AG08396 (cell line): ENCODE results near the gene IGSF21.

ENCODE experiments used
- DNase-seq: peaks from one replicate; pipeline ENCODE4 v3.0.0; 2012; ENCODE audit warnings: low spot score, mixed read lengths

IGSF21 gene

DNA sequence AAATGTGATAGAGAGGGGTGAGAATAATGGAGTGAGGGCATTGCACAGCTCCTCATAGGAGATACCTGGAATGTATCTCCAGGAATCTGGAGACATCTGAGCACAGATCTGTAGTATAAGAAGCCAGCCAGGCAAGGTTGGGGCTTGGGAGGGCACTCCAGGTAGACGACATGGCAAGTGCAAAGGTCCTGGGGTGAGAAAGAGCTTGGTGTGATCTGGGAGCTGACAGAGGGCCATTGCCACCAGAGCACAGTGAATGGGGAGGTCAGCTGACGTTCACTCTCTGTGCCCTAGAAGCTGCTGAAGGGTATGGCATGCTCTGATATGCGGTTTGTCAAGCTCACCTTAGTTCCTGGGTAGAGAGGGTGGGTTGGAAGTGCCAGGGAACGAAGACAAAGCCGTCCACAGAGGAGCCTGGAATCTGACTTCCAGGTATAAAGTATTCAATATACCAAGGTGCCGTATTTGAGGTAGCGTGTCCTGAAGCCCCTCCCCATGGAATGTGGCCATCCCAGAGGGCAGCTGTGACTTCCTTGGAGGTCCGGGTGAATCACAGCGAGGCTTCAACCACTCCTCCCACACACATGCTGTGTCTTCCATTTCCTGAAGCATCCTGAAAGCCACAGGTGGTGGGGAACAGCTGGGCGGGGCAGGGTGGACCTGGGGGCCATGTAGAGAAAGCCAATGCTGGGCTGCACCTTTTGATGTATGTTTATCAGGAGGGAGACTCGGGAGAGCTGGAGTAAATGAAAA, 190.5 kb downstream of the IGSF21 start:
- no peak for DNase-seq

GRCh38 chr1:18299441-18300338, 192.1 kb downstream of the IGSF21 start:
- DNase-seq, result no peak

DNA sequence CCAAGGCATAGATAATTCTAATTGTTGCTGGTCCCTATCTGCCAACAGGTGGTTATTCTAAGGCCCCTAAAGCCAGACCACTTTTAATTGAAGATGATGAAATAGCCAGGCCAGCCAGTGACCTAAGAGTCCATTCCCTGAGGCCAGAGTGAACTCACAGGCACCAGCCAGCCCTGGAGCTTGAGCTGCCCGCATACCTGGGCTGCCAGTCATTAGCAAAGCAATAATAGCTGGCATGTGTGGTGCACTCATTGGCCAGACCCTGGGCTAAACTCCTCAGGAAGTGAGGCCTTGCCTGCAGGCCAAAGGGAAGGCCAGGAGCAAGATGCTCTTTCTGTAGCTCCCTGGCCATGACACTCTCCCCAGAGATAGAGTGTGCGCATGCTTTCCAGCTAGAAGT, 192.8 kb downstream of the IGSF21 start:
- DNase-seq, result no peak

- no peak for DNase-seq
Measured at GRCh38 chr1:18302788-18303413, 195.3 kb downstream of the IGSF21 start.

GRCh38 chr1:18304151-18304869, 196.7 kb downstream of the IGSF21 start:
- no peak for DNase-seq

DNA sequence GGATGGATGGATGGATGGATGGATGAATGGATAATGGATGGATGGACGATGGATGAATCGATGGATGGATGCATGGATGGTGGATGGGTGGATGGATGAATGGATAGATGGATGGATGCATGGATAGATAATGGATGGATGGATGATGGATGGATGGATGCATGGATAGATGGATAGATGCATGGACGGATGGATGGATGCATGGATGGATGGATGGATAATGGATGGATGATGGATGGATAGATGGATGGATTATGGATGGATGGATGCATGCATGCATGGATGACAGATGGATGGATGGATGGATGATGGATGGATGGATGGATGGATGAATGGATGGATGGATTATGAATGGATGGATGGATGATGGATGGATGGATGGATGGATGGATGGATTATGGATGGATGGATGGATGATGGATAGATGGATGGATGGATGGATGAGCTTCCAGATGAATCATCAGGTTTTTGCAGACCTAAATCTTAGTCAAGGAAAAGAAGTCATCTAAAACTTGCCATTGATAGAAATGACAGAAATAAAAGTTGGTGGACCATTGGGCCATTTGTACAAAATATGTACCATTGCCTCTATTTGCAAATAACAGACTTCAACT, 197.7 kb downstream of the IGSF21 start:
- no peak for DNase-seq

DNA sequence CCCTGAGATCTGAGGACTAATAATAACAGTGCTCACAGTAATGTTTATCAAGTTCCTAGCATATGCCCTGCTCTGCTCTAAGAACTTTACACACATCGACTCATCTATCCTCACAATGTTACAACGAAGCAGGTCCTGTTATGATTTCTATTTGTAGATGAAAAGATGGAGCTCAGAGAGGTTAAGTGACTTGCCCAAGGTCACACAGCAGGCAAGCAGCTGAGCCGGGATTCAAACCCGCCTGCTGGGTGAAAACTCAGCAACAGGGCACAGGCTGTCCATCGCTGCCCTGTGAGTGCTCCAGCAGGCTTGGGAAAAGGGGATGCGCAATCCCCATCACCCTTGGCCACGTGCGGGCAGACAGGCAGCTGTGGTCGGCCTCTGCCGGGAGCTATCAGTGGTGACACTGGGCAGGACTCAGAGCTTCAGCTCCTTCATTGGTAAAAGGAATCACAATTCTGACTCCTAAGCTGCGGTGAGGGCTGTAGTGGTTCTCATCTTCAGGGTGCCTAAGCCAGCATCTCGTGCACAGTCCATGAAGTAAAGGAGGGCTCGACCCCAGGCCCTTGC, 199.8 kb downstream of the IGSF21 start:
- no peak for DNase-seq

DNA sequence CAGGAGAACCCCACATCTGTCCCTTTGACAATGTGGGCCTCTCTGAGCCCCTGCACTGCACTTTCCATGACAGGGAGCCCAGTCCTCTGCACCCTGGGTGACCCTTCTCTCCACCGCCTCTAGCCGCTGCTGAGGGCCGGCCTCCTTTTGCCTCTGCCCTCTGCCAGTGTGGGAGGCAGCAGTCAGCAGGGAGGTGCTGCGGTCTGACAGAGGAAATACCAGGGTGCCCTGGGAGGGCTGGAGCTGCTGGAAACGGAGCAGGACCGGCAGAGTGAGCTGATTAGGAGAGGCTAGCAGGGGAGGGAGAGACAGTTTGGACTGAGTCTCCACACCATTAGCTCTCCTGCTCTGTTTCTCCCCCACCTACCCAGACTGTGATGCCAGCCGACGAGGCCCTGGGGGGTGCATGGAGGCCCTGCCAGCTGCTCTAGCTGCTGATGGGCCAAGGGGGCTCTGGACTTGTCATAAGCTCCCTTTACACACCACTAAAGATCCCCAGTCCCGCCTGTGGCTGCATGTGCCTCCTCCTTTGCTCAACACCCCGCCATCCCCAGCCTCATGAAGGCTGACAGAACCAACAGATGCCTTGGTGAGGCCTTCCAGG, 202.1 kb downstream of the IGSF21 start:
- DNase-seq, result no peak

DNA sequence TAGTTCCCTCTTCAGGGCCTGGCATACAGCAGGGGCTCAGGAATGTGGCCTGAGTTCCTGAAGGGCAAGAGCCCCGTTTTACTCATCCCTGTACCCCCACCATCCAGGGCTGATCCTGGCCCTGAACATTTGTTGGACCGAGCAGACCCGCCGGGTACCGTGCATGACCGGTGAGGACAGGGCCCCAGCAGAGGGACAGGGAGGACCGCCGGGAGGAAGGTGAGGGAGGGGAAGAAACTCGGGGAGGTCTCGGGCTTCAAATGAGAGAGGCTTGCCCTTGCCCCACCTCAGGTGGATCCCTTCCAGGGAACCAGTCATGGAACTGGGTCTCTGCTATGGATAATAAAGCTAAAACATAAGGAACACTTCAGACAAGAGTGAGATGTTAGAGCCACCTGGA, 205.4 kb downstream of the IGSF21 start:
- no peak for DNase-seq

- DNase-seq, result no peak
Measured at GRCh38 chr1:18313523-18313922, 205.9 kb downstream of the IGSF21 start.

- no peak for DNase-seq
Measured at GRCh38 chr1:18314399-18314798, 206.8 kb downstream of the IGSF21 start.

DNA sequence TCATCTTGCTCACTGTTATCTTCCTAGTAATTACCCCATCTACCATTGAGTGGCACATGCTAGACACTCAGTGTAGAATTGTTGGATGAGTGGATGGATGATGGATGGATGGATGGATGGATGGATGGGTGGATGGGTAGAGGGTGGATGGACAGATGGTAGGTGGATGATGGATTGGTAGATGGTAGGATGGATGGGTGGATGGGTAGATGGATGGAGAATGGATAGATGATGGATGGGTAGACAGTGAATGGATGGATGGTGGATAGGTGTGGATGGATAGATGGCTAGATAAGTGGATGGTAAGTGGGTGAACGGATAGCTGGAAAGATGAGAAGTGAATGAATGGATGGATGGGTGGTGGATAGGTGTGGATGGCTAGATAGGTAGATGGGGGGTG, 207.9 kb downstream of the IGSF21 start:
- no peak for DNase-seq

- DNase-seq, result no peak
Measured at GRCh38 chr1:18316764-18317163, 209.2 kb downstream of the IGSF21 start.

DNA sequence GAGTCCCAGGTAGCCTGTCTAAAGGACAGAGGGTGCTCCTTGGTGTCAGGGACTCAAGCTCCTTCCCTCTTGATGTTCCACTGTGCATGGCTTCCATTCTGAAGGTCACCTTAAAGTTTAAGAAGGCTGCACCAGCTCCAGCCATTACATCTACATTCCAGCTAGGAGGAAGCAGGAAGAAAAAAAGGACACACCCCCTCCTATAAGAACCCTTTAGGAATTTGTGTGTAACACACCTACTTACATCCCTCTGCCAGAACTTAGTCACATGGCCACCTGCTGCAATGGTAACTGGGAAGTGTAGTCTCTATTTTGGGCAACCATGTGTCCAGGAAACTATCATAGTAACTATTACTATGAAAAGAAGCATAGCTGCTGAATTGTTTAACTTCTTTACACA, 211.5 kb downstream of the IGSF21 start:
- no peak for DNase-seq

DNA sequence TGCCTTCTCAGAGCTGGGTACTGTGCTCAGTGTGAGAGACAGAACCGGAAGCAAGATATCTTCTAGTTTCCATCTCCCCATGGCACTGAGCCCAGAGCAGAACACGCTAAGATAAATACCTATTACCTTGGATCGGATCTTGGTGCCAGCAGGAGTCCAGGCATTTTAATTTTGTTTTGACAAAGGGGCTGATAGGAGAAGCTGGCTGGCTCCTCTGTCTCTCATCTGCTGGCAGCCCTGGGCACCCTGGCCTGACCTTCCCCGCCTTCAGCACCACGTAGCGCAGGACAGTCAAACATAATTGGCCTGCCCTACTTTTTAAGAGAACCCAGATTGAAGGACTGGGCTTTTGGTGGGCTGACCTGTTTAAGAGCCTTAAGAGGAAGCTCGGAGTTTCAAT, 212.5 kb downstream of the IGSF21 start:
- DNase-seq, result no peak

DNA sequence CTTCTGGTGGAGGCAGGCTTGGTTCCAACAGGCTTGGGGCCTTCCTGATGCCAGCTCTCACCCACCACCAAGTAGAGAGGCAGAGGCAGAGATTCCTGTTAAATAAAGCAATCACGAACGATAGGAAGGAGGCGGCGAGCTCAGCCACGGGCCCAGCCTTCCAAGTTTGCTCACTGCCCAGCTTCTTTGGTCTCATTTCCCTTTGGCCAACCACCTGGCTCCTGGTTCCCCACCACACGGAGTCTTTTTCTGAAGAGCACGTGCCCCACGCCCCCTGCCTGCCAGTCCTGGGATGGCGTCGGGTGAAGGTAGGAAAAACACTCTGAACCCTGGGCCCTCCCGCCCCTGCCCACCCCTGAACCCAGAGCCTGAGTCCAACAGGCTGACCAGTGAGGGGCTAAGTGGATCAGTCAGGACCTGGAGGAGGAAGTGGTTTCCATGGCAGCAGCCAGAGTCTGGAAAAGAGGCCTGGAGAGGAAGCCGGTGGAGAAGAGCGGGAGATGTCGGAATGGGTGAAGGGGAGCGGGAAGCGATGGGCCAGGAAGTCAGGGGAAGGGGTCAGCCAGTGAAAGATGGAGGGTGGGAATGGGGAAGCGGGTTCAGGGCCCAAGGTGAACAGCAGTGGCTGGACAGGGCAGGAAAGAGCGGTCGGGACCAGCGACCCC, 214.9 kb downstream of the IGSF21 start:
- DNase-seq, result no peak

DNA sequence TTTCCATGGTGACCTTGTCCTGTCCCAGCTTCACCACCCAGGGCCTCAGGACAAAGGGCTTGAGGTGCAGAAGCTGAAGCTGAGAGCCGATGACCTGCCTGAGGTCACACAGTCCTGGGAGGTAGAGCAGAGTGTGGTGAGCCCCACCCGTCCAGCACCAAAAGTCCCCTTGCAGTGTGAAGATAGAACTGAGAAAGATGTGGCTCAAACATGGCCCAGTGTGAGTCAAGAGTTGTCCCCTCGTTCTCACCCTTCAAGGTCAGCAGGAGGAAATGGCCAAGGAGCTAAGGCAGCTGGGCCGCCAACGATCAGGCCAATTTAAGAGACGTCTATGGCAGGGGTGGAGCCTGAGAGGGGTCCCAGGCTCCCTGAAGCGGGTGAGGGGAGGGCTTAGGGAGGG, 215.7 kb downstream of the IGSF21 start:
- DNase-seq, result no peak

DNA sequence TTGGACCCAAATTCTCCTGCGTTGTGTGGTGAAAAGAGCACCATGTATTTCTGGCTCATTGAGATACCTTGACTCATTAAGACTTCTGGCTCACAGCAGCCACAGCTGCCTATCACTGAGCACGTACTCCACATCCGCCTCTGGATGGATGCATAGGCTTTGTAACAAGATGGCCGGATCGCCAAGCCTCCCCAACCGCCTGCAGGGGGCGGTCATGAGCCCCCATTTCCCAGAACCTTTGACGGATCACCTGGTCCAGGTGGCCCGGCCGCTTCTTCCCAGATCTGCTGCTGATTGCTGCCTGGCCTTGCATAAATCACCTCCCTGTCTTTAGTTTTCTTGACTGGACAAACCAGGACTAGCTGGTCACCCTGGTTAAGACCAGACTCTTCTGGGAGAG, 216.6 kb downstream of the IGSF21 start:
- no peak for DNase-seq

DNA sequence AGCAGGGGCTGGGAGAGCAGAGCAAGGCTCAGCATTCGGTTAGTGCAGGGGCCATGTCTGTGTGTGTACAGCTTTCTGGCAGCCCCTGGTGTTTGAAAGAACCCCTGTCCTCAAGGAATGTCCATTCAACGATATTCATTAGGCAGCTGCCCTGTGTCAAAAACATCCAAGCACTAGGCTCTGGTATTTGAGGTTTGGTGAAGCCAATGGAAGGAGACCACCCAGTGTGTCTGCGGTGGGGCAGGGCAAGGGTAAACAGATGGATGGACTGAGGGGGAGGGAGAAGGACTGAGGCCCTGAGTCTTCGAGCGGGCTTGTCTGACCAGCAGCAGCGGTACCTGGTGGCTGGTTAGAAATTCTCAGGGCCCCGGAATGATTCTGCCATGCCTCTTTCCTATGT, 217.5 kb downstream of the IGSF21 start:
- DNase-seq, result no peak

- no peak for DNase-seq
Measured at GRCh38 chr1:18326211-18326897, 218.8 kb downstream of the IGSF21 start.
